ENCODE measurements around the gene COL4A2. TPM values are rescaled to one million over a fixed set of nuclear protein-coding genes. Genes with fewer than 3 reads are reported as not detected.
A peak's percentile ranks its signal among the peaks of the same experiment; 100 is the strongest.
"Not testable (repeated sequence)": the region's sequence is repeated elsewhere in the genome, so short reads cannot be mapped to it uniquely, and the experiment has no call there.

COL4A2 gene
- total RNA-seq, 1 donor from 2014 or later: 785 TPM

DNA sequence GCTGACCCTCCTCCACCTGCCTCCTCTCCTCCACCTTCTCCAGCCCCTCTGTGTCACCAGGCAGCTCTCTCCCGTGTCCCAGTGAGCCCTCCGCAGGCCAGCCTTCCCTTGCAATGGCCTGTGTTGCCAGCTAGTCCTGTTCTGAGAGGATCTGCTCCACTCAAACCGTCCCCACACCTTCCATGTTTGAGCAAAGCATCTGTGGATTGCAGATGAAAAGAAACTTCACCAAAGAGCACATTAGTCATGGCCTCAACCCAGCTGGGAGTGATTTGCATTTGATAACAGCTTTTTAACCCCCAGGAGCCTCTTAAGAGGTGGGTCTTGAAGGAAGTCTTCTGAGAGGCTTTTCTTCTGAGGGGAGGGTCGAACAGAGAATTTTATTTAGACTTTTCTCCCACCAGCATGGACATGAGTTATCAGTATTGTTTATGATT, 72.8 kb downstream of the COL4A2 start:
- DNase-seq: no peak

GRCh38 chr13:110380359-110381028, 73.4 kb downstream of the COL4A2 start:
- DNase-seq: no peak

DNA sequence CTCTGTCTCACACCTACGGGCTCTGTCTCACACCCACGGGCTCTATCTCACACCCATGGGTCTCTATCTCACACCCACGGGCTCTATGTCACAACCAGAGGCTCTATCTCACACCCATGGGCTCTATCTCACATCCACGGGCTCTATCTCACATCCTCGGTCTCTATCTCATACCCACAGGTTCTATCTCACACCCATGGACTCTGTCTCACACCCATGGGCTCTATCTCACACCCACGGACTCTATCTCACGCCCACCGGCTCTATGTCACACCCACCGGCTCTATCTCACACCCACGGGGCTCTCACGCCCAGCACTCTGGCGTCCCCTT, 73.9 kb downstream of the COL4A2 start:
- DNase-seq: no peak

DNA sequence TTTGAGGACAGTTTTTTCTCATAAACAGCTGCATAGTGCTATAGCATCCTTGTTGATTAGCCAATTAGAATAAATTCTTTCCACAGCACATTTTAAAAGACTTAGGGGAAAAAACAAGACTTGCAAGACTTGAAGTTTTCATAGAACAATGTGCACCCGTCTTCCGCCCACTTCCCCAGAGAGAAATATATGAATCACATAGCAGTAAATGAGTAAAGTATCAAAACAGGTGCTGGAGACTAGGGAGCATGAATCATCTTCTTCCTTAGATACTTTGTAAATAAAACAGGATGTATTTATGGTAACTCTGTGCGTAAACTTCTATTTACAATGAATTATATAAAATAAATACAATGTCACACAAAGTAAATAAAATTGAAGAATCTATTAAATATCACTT, 75.1 kb downstream of the COL4A2 start:
- DNase-seq: no peak

DNA sequence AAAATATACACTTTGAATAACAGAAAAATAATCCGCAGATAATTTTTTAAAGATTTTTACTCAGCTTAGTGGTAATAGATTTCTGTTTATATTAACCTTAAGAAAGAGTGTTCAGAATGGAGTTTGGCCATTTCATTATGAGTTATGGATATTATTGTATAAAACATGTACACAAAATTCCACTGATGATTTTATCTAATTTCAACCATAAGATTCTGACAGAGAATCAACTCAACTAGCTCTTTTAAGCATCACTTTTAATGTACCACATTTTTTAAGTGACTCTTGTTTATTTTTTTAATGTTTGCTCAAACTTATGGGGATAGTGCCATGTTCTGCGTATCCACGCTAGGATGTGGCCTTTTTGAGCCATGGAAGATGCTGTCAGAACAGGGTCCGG, 75.7 kb downstream of the COL4A2 start:
- no peak for DNase-seq

GRCh38 chr13:110387451-110388107, 80.5 kb downstream of the COL4A2 start:
- DNase-seq: peak; percentile 93

- DNase-seq: peak; percentile 63
Measured at GRCh38 chr13:110388108-110388943, 81.2 kb downstream of the COL4A2 start.

DNA sequence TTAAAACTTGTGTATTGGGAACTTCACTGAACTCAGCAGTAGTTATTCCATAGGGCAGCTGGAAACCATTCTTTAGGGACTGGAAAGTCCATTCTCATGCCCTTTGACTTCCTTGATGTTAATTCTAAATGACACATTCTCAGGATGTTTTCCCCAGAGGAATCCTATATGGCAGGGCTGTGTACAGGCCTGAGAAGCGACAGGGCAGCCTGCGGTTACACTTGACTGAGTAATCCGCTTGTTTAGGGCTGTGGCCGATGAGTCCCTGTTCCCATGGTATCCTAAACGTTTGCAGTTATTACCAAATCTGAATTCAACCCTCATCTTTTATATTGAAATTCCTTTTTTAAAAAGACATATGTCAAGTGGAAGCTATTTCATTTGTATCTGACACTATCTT, 83.5 kb downstream of the COL4A2 start:
- no peak for DNase-seq

DNA sequence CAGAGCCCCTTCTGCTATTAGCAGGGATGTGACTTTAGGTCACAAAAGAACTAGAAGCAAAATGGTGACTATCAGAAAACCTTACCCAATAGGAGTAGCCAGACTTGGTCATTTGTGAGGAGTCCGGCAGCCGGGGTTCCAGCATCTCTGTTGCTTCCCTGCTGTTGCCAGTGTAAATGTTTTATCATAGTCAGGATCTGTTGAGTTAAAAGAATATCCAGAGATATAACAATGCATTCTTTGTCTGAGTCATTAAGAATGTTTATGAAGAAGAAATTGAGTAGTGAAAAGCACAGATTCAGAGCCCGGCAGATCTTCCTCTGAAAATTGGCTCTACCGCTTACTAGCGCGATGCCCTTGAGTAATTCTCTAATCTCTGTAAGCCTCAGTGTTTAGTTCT, 84.2 kb downstream of the COL4A2 start:
- no peak for DNase-seq

DNA sequence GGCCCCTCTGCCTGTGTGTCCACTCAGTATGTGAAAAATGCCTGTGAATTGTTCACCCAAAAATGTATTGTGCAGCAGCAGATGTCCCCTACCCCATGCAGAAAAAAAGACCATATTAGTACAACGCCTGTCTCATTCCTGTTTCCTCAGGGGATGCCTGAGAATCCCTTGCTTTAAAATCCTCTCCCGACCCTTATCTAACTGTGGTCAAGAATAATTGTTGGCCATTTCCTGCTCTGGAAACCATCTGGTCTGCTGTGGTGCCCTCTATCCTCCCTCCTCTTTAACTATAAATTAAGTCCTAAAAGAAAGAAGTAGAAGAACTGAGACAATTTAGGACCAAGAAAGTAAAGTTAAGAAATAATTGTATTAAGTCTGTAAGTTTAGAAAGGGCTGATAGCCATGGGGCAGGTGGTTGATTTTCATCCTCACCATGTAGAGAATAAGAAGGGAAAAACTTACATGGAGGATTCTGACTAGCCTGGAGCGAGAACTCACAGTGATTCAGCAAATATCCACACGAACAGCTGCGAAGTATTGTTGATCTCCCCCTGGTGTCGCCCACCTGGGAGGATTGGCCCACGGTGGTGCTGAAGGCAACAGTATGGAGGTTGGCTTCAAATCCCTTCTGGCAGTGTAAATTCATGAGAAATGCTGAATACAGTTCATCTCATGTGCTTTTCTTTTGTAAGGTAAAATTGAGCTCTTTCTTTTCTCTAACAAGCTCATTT, 85.6 kb downstream of the COL4A2 start:
- DNase-seq: peak; percentile 60

- no peak for DNase-seq
Measured at GRCh38 chr13:110393761-110394160, 86.7 kb downstream of the COL4A2 start.

DNA sequence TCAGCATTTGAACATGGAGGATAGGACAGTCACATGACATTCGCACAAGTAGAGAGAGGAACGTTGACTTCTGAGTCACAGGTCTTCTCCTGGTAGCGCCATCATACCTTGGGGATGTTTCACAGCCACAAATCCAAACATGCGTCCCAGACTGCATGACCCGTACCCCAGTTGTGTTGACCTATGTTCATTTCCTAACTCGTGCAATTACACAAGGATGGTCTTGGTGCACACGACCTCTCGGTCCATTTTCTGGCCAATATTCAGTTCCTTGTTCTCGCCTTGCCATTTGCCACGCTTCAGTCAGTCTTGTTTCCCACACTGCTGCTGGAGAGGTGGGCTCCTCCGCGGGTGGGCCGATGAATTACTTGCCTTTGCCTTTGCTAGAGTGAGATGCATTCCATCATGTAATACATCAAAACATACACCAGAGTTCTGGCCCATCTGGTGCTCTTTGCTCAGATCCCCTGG, 87.3 kb downstream of the COL4A2 start:
- no peak for DNase-seq

DNA sequence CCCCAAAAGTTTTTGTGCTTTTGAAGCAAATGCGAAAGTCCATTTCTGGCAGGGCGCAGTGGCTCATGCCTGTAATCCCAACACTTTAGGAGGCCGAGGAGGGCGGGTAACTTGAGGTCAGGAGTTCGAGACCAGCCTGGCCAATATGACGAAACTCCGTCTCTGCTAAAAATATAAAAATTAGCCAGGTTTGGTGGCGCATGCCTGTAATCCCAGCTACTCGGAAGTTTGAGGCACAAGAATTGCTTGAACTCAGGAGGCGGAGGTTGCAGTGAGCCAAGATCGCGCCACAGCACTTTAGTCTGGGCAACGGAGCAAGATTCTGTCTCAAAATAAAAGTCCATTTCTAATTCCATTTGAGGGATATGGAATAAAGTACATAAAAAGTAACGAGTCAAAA, 88.5 kb downstream of the COL4A2 start:
- DNase-seq: not testable (repeated sequence)

GRCh38 chr13:110396476-110396875, 89.4 kb downstream of the COL4A2 start:
- DNase-seq: no peak

- DNase-seq: peak; percentile 62
Measured at GRCh38 chr13:110396913-110397381, 89.9 kb downstream of the COL4A2 start.

DNA sequence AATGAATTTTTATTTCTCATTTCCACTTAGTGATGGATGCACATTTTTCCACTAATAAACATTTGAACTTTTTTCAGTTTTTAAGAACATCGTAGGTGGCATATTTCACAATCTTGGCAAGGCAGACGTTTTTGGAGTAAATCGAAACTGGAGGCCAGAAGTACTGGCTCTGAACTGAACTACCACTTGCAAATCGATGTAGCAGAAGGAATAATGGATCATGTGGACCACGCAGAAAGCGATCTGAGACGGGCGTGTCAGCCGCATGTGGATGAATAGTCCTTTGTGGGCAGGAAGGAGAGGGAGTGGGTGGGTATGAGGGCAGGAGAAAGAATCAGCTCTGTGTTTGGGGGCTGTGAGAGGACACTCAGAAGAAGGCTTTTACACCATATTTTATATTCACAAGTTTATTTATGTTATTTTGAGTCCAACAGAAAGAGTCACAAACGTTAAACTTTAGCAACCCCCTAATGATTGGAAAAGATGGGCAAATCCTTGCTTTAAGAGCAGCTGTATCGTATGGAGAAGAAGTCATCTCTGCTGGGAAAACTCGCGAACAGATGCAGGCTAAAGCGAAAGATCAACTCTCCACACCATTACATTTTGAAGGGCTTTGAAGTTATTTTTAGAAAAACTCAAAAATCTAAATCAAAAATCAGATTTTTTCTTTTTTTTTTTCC, 90.5 kb downstream of the COL4A2 start:
- peak; percentile 86 for DNase-seq

DNA sequence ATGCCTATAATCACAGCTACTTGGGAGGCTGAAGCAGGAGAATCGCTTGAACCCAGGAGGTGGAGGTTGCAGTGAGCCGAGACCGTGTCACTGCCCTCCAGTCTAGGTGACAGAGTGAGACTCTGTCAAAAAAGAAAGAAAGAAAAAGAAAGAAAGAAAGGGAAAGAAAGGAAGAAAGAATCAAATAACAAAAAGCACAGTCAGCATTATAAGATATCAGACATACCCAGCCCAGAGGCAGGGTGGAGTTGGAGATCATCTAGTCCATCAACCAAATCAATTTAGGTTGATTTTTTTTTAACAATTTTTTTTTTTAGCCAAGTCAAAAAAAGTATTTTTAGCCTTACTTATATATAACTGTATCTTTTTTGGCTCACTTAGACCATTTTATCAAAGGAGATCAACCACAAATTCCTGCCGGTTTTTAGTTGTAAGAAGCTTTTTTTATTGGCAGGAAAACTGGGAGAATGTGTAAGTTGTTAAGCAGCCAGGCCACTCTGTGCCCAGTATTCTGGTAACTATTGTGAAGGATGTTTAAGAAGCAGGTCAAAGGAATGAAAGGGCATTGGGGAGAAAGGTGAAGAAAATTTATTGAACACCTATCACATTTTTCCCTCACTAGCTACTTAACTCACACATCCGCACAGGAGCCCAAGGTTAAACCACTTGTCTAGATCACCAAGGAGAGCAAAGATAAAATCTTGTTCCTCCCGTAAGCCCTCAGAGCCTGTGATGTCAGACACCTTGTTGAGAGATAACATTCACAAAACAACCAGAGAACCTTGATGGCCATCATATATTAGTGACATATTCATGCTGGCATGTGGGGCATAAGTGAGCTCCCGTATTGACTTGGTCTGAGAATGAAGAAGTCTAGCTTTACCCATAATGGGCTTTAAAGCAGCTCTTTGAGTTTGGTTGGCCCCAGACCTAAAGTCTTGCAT, 91.8 kb downstream of the COL4A2 start:
- no peak for DNase-seq

GRCh38 chr13:110399801-110400200, 92.7 kb downstream of the COL4A2 start:
- DNase-seq: peak; percentile 77

GRCh38 chr13:110400786-110401533, 93.9 kb downstream of the COL4A2 start:
- DNase-seq: peak; percentile 84
